Keratinocyte (primary cell): ENCODE results near the gene MGRN1. TPM values are rescaled to one million over a fixed set of nuclear protein-coding genes. Genes with fewer than 3 reads are reported as not detected.
A peak's percentile ranks its signal among the peaks of the same experiment; 100 is the strongest.

Experiments
- DNase-seq: peaks from one replicate; pipeline ENCODE4 v3.0.0-alpha.2; 2011; ENCODE audit warnings: low read depth, missing footprints, low spot score
- FAIRE-seq: peaks from 2 replicates; lab custom pipeline; 2011; peaks lifted over from hg19 to GRCh38; lab: Jason Lieb, UNC
- H2AFZ ChIP-seq: 2 replicates; pipeline ENCODE4 v1.6.0; 2012; ENCODE audit warnings: low read length, control low read depth, inconsistent platforms; ENCODE audit not compliant: control insufficient read depth
- H3K27ac ChIP-seq: 2 replicates; pipeline ENCODE4 v1.5.1; 2011; ENCODE audit warnings: low read length; ENCODE audit not compliant: control insufficient read depth, insufficient read depth
- H3K27me3 ChIP-seq: 3 replicates; pipeline ENCODE4 v1.6.0; 2011; ENCODE audit warnings: low read length; ENCODE audit not compliant: control insufficient read depth, insufficient read depth; ENCODE audit errors: extremely low read depth
- H3K36me3 ChIP-seq, 2 experiments: 2 replicates in 1 of 2; 3 replicates in 1 of 2; pipeline ENCODE4 v1.5.1; 2011; ENCODE audit warnings: low read length in 2 of 2, mild to moderate bottlenecking in 1 of 2; ENCODE audit not compliant: control insufficient read depth in 2 of 2, insufficient read depth in 2 of 2; ENCODE audit errors: extremely low read depth in 1 of 2
- H3K4me1 ChIP-seq: 3 replicates; pipeline ENCODE4 v1.5.1; 2011; ENCODE audit warnings: low read length; ENCODE audit not compliant: control insufficient read depth, insufficient read depth; ENCODE audit errors: extremely low read depth
- H3K4me2 ChIP-seq: 3 replicates; pipeline ENCODE4 v1.6.0; 2011; ENCODE audit warnings: low read depth, low read length; ENCODE audit not compliant: control insufficient read depth, insufficient read depth; ENCODE audit errors: extremely low read depth
- H3K4me3 ChIP-seq, 3 experiments: fragments of 200-600 bp in 1 of 3; sonication (generic) in 1 of 3; 2 replicates in 2 of 3; 3 replicates in 1 of 3; pipeline ENCODE4 v1.5.1; 2011 to 2016; ENCODE audit warnings: low read length in 3 of 3, mild to moderate bottlenecking in 3 of 3, control low read depth in 2 of 3, inconsistent platforms in 1 of 3, low read depth in 1 of 3, mixed read lengths in 1 of 3, mixed run types in 1 of 3, moderate library complexity in 1 of 3; ENCODE audit not compliant: control insufficient read depth in 2 of 3, insufficient read depth in 2 of 3; ENCODE audit errors: extremely low read depth in 1 of 3
- H3K79me2 ChIP-seq: 2 replicates; pipeline ENCODE4 v1.6.0; 2012; ENCODE audit warnings: low read length; ENCODE audit not compliant: control insufficient read depth, insufficient read depth
- H3K9ac ChIP-seq: 3 replicates; pipeline ENCODE4 v1.6.0; 2011; ENCODE audit warnings: low read length; ENCODE audit not compliant: control insufficient read depth, insufficient read depth; ENCODE audit errors: extremely low read depth
- H3K9me1 ChIP-seq: 3 replicates; pipeline ENCODE4 v1.6.0; 2011; ENCODE audit warnings: low read length; ENCODE audit not compliant: control insufficient read depth, insufficient read depth; ENCODE audit errors: extremely low read depth
- H3K9me3 ChIP-seq: 2 replicates; pipeline ENCODE4 v1.5.1; 2012; ENCODE audit warnings: low read depth, low read length; ENCODE audit not compliant: control insufficient read depth
- H4K20me1 ChIP-seq: 3 replicates; pipeline ENCODE4 v1.6.0; 2011; ENCODE audit warnings: low read length; ENCODE audit not compliant: control insufficient read depth, insufficient read depth; ENCODE audit errors: extremely low read depth
- EZH2 ChIP-seq: IDR thresholded peaks from one replicate; pipeline ENCODE4 v1.6.1; 2012; ENCODE audit warnings: inconsistent platforms, mild to moderate bottlenecking, low read length, moderate library complexity
- dilution Hi-C: fragments of 300-500 bp; cut with MboI; formaldehyde crosslinking; loops from one replicate; pipeline ENCODE4 v1.7.0; 2020; ENCODE audit warnings: low sequenced_read_pairs; ENCODE audit not compliant: extremely low pct_ligation_motif_present
- polyA plus RNA-seq, 5 experiments: library from polyadenylated mRNA; depleted of rRNA in 3 of 5; stranded (reverse) in 3 of 5; stranded (forward) in 1 of 5; unstranded in 1 of 5; fragments of >200 nt; gene quantifications; 1 replicate in 1 of 5; 2 replicates in 3 of 5; 3 replicates in 1 of 5; pipeline versions ENCODE4 v1.2.1 to v1.2.3, GENCODE V29; 2011 to 2012; ENCODE audit warnings: missing spikeins in 2 of 5, low read depth in 1 of 5, low replicate concordance in 1 of 5
- TF ChIP-seq, protein P1 (sequence below), 3 experiments: IDR thresholded peaks in 1 of 3; conservative IDR thresholded peaks in 1 of 3; optimal IDR thresholded peaks in 1 of 3; 2 replicates in 2 of 3; 3 replicates in 1 of 3; pipeline versions ENCODE3 to v1.5.1; 2011; ENCODE audit warnings: low read length in 3 of 3, mild to moderate bottlenecking in 3 of 3, moderate library complexity in 2 of 3, control low read depth in 1 of 3, inconsistent platforms in 1 of 3; ENCODE audit not compliant: insufficient read depth in 2 of 3; ENCODE audit errors: extremely low read depth in 1 of 3

Gene MGRN1
- polyA plus RNA-seq, 1 donor (not counting 4 experiments of a cell fraction or from before 2014, with no cell fraction given) = 1.9 TPM

DNA sequence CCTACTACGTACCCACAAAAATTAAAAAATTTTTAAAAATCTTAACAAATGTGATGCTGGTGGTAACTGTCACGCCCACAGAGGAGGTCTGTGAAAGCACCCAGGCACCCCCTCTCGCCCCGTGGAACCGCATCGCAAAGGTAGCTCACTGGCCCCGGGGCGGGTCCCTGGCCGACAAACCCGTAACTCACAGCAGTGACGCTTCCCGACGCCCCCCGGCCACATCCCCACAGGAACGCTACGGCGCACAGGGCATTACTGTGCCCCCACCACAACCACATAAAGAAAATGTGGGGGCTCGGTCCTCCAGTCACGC is 109.1 kb downstream of the MGRN1 start:
- DNase-seq = no peak
- Histone ChIP-seq H3K9me1 (no peaks in the 10 kb centered on the region), H3K27me3 (peaks cover 3% of the 10 kb centered on the region), H3K36me3 (peaks cover 14 to 15% of the 10 kb centered on the region in 2 experiments), H2AFZ (peak overlapping the region; percentile 88), H3K9ac (peak overlapping the region; percentile 84), H4K20me1 (no peaks in the 10 kb centered on the region), H3K27ac (peak overlapping the region; percentile 37), H3K4me1 (peaks cover 5% of the 10 kb centered on the region), H3K4me2 (peak overlapping the region; percentile 80), H3K79me2 (peaks cover 30% of the 10 kb centered on the region), H3K4me3 (peak overlapping the region; percentile 65 to 86 (median 70)), H3K9me3 (no peaks in the 10 kb centered on the region)
- no peak for FAIRE-seq
- dilution Hi-C loops = no loop called here
- TF ChIP-seq, protein P1, sequence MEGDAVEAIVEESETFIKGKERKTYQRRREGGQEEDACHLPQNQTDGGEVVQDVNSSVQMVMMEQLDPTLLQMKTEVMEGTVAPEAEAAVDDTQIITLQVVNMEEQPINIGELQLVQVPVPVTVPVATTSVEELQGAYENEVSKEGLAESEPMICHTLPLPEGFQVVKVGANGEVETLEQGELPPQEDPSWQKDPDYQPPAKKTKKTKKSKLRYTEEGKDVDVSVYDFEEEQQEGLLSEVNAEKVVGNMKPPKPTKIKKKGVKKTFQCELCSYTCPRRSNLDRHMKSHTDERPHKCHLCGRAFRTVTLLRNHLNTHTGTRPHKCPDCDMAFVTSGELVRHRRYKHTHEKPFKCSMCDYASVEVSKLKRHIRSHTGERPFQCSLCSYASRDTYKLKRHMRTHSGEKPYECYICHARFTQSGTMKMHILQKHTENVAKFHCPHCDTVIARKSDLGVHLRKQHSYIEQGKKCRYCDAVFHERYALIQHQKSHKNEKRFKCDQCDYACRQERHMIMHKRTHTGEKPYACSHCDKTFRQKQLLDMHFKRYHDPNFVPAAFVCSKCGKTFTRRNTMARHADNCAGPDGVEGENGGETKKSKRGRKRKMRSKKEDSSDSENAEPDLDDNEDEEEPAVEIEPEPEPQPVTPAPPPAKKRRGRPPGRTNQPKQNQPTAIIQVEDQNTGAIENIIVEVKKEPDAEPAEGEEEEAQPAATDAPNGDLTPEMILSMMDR (optimal IDR thresholded peaks at IDR 0.05 in 1 of 3, IDR thresholded peaks at IDR 0.05 in 1 of 3, conservative IDR thresholded peaks at IDR 0.05 in 1 of 3; ENCODE audit: extremely low read depth in 1 of 3, insufficient read depth in 2 of 3, low read length in 3 of 3) = no peak
- no peak for TF ChIP-seq EZH2

DNA sequence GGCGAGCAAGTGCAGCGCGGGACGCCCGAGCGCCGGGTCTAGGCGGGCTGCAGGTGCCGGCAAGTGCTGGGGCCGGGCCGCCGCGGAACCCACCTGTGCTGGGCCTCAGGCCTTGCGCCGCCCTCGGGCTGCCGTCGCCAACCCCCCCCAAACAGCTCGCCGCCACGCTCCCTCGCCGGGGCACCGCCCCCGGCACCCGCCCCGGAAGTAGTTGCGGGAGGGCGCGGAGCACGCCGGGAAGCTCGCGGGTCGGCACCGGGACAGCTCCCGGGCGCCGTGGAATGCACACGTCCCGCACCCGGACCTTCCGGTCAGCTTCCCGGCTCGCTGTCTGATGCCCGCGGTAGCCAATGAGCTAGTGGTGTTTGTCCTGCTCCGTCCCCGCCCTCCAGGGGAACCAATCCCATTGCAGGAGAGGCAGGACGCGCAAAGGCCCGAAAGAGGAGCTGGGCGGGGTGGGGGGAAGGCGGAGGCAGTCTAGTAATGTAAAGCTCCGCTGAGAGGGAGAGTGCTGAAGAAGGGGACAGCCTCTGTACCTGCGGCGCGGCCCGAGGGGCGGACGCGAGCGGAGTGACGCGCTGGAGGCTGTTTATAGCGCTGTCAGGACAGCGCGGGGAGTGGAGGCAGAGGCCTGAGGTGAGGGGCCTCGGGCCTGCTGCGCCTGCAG is 109.6 kb downstream of the MGRN1 start, which contains the start of the genes ANKS3 and DNAAF8:
ANKS3 (minus strand) TSS at position 209 of the 667 bp plus-strand sequence. CDS start 4,122 bp downstream, outside the sequence.
DNAAF8 (plus strand) TSS at position 475 of the 667 bp plus-strand sequence. CDS start 1,978 bp downstream, outside the sequence.
- Histone ChIP-seq H3K9me3 (no peaks in the 10 kb centered on the region), H3K27ac (peak within 1 kb of the TSS; percentile 37), H2AFZ (peak within 1 kb of the TSS; percentile 95), H3K36me3 (peaks cover 11 to 14% of the 10 kb centered on the region in 2 experiments), H3K4me3 (peak within 1 kb of the TSS; percentile 65 to 86 (median 70)), H3K27me3 (peaks cover 3% of the 10 kb centered on the region), H3K9ac (peak within 1 kb of the TSS; percentile 84), H3K4me2 (peak within 1 kb of the TSS; percentile 80), H3K4me1 (peaks cover 5% of the 10 kb centered on the region), H3K79me2 (peaks cover 29% of the 10 kb centered on the region), H4K20me1 (no peaks in the 10 kb centered on the region), H3K9me1 (no peaks in the 10 kb centered on the region)
- TF ChIP-seq, protein P1 (optimal IDR thresholded peaks at IDR 0.05 in 1 of 3, IDR thresholded peaks at IDR 0.05 in 1 of 3, conservative IDR thresholded peaks at IDR 0.05 in 1 of 3; ENCODE audit: extremely low read depth in 1 of 3, insufficient read depth in 2 of 3, low read length in 3 of 3) = no peak
- TF ChIP-seq EZH2 = no peak
- dilution Hi-C loops = no loop called here
- FAIRE-seq (no peak), DNase-seq (peak; percentile 84)
